HG02943 (cell line): ENCODE measurements around the gene SCAF4.
A peak's percentile ranks its signal among the peaks of the same experiment; 100 is the strongest.
"Not testable (repeated sequence)": the region's sequence is repeated elsewhere in the genome, so short reads cannot be mapped to it uniquely, and the experiment has no call there.

Experiments used
- ATAC-seq: cut with Tn5 transposase; IDR thresholded peaks from one replicate; pipeline ENCODE4 v1.9.1; 2021; ENCODE audit warnings: mild to moderate bottlenecking, low read depth, moderate library complexity; ENCODE audit not compliant: unreplicated experiment

SCAF4 gene

DNA sequence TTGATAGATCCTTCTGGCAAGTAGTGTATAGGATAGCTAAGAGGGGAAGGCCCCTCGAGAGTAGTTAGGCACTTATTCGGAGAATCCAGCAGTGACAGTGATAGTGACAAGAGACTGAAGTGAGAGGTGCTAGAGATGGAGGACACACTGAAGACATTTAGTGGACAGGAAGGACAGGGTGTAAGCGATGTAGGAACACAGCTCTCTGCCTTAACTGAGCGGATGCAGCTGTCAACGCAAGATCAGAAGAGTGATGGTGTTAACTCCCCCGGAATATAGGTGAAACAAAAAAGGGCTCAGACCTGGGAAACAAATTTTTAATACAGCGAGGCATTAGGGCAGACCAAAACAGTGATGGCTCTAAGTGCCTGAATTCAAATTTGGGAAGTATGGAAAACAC, 56.6 kb downstream of the SCAF4 start:
- no peak for ATAC-seq

DNA sequence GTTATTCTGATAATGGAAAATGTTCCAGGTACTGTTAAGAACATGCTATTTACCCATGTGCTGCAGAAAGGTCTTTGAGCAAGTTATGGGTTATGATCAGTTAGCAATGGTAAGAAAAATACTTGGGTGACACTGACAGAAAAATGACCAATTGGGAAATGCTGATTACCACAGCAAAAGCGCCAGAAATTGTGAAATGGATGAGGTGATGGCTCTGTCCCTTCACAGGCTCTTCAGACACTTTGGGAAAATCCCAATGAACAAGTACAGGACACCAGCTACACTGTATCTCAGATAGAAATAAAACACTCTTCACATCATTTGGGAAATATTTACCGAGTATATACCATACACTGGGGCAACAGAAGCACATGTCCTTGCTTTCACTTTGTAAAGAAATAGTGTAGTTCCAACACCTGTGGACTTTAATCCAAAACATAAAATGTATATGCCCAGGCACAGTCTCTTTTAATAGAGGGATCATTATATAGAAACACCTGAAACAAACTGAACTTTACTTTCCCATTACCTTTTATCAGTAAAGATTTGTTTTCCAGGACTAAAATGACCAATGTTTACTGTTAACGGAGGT, 58.5 kb downstream of the SCAF4 start:
- no peak for ATAC-seq

DNA sequence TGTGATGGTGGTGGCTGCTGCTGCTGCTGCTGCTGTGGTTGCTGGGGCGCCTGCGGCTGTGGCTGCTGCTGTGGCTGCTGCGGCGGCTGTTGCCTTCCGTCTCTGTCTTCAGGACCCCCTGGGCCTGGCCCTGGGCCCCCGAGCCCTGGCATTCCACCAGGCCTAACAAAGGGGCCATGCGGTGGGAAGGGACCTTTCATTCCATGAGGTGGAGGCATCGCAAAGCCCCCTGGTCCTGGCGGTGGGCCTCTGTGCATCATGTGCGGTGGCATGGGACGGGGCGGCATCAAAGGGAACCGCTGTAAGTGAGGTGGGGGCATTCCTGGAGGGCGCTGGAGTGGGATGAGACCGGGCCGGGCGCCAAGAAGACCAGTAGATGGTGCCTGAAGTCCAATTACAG, 60.0 kb downstream of the SCAF4 start:
- ATAC-seq, result no peak

DNA sequence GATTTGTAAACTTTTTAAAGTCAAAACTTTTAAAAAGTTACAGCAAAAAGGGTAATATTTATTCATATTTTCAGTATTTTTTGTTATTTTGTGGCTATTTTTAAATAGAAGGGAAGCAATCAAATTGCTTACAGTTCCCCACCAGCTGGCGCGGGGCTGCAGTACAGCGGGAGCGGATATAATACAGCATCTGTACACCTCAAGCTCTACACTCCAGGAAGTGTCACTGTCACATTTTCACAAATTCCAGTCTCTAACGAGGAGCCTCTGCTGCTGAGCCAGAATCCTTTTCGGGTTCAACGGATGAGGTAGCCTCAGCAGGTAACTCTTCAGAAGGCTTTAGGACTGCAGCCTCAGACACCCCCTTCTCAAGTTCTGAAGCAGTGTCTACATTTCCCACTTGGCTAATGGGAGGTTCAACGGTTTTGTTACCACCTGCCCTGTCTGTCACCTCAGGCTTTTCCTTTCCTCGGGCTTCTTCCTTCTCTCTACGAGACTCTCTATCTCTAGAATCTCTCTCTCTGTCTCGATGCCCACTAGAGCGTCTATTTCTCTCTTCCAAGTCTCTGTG, 60.7 kb downstream of the SCAF4 start:
- ATAC-seq, result no peak

DNA sequence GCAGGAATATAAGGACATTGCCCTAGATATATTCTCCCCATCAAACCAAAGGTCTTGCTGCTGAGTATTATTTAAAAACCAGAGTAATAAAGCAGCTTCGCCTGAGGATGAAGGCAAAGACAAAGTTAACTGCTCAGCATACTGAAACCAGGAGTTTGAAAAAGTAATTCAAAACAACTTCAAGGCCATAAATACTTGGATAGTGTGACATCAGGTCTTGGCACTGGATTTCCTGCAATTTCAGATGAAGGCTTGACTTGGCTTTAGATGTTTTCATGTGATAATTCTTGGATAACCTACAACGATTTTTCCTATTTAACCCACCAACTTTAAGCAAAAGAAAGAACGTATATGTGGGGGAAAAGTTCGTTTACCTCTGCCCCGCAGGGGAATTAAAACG, 61.8 kb downstream of the SCAF4 start:
- no peak for ATAC-seq

DNA sequence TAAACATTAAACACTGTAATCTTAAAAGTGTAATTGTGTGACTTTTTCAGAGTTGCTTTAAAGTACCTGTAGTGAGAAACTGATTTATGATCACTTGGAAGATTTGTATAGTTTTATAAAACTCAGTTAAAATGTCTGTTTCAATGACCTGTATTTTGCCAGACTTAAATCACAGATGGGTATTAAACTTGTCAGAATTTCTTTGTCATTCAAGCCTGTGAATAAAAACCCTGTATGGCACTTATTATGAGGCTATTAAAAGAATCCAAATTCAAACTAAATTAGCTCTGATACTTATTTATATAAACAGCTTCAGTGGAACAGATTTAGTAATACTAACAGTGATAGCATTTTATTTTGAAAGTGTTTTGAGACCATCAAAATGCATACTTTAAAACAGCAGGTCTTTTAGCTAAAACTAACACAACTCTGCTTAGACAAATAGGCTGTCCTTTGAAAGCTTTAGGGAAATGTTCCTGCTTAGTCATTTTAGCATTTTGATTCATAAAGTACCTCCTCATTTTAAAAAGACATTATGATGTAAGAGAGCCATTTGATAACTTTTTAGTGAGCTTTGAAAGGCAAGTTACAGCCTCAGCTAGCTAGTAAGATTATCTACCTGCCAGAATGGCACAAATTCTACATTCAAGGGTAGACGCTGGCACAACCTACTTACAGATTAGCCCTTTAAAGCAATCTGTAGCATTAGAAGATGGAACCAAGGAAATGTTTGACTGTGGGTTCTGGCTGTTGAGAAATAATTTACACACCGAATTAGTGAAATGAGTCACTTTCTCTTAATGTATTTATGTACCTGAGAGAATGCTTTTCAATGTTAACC, 63.0 kb downstream of the SCAF4 start:
- ATAC-seq, result no peak

DNA sequence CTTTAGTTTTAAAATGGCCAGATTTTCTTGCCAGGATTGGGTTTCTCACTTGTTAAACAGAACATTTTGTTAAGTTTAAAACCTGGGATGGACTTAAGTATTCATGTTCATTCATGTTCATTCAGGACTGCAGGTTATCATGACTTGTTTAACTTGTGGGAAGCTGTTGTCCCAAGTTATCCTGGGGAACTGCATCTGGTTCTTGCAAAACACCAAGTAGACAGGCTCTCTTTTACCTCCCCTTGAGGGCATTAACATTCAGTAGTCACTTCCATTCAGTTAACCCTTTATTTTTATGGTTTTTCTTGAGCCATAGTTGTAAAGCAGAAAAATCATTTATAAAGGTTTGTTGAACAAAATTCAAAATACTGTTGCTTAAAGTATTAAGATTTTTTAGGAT, 64.3 kb downstream of the SCAF4 start:
- ATAC-seq, result no peak

DNA sequence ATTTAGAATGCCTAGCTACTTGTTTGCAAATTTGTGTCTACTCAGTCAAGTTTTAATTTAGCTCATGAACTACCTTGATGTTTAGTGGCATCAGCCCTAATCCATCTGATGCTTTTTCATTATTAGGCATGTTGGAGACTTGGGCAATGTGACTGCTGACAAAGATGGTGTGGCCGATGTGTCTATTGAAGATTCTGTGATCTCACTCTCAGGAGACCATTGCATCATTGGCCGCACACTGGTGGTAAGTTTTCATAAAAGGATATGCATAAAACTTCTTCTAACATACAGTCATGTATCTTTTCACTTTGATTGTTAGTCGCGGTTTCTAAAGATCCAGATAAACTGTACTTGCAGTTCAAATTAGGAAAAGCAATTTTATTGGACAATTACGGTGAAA, 64.8 kb downstream of the SCAF4 start:
- ATAC-seq, result no peak

DNA sequence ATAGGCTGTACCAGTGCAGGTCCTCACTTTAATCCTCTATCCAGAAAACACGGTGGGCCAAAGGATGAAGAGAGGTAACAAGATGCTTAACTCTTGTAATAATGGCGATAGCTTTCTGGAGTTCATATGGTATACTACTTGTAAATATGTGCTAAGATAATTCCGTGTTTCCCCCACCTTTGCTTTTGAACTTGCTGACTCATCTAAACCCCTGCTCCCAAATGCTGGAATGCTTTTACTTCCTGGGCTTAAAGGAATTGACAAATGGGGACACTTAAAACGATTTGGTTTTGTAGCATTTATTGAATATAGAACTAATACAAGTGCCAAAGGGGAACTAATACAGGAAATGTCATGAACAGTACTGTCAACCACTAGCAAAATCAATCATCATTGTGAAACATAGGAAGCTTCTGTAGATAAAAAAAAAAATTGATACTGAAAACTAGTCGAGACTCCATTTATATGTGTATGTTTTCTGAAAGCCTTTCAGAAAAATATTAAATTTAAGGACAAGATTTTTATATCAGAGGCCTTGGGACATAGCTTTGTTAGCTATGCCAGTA, 65.4 kb downstream of the SCAF4 start:
- no peak for ATAC-seq

DNA sequence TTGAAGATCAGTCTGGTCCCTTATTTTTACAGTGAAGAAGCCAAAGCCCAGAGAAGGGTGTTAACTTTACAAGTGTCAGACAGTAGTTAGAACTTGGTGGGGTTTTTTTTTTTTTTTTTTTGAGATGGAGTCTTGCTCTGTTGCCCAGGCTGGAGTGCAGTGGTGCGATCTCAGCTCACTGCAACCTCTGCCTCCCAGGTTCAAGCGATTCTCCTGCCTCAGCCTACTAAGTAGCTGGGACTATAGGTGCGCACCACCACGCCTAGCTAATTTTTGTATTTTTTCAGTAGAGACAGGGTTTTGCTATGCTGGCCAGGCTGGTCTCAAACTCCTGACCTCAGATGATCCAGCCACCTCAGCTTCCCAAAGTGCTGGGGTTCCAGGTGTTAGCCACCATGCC, 66.0 kb downstream of the SCAF4 start:
- not testable (repeated sequence) for ATAC-seq

DNA sequence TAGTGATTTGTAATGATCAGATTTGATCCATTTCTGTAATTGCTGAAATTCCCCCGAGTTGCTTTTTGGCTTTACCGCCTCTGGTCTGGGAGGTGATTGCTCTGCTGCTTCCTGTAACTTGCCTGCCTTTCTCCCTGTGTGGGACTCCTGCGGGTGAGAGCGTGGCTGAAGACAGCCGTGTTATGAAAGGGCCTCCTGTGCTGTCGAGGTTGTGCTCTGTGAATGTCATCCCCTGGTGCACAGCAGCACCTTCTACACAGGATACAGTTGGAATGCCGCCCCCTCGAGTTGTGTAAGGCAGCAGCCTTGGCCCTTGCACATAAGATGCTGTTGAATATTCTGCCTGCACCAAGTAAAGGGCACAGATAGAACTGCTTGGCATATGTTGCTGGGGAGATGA, 66.5 kb downstream of the SCAF4 start:
- no peak for ATAC-seq

DNA sequence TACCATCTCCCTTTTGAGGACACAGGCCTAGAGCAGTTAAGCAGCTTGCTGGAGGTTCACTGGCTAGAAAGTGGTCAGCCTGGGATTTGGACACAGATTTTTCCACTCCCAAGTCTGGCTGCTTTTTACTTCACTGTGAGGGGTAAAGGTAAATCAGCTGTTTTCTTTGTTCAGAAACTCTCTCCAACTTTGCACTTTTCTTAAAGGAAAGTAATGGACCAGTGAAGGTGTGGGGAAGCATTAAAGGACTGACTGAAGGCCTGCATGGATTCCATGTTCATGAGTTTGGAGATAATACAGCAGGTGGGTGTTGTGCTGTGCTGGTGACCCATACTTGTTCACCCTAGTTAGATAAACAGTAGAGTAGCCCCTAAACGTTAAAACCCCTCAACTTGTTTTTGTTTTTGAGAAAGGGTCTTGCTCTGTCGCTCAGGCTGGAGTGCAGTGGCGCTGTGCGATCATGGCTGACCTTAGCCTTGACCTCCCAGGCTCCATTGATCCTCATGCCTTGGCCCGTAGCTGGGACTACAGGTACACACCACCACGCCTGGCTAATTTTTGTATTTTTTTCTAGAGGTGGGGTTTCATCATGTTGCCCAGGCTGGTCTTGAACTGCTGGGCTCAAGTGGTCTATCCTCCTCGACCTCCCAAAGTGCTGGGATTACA, 68.2 kb downstream of the SCAF4 start:
- ATAC-seq, result no peak

DNA sequence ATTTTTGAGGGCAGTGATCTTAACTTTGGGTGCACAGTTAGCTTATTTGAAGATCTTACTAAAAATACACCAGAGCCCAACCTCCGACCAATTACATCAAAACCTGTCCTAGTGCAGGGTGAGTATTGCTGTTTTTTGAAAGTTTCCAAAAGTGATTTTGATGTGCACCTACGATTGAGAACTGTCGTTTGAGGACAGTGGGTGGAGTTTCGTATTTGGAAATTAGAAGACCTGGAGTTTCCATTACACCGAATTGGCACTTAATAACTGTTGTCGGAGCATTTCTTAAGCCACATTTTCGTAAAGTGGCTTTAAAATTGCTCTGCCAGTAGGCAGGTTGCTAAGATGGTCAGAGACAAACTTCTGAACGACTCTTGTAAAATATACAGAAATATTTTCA, 71.3 kb downstream of the SCAF4 start:
- ATAC-seq, result no peak

DNA sequence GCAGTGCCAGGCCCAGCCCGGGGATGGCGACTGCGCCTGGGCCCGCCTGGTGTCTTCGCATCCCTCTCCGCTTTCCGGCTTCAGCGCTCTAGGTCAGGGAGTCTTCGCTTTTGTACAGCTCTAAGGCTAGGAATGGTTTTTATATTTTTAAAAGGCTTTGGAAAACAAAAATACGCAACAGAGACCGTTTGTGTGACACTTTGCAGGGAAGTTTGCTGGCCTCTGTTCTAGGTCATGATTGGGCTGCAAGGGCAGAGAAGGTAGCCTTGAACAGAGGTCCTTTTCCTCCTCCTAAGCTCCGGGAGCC, 71.7 kb downstream of the SCAF4 start:
- ATAC-seq, result peak; percentile 30

DNA sequence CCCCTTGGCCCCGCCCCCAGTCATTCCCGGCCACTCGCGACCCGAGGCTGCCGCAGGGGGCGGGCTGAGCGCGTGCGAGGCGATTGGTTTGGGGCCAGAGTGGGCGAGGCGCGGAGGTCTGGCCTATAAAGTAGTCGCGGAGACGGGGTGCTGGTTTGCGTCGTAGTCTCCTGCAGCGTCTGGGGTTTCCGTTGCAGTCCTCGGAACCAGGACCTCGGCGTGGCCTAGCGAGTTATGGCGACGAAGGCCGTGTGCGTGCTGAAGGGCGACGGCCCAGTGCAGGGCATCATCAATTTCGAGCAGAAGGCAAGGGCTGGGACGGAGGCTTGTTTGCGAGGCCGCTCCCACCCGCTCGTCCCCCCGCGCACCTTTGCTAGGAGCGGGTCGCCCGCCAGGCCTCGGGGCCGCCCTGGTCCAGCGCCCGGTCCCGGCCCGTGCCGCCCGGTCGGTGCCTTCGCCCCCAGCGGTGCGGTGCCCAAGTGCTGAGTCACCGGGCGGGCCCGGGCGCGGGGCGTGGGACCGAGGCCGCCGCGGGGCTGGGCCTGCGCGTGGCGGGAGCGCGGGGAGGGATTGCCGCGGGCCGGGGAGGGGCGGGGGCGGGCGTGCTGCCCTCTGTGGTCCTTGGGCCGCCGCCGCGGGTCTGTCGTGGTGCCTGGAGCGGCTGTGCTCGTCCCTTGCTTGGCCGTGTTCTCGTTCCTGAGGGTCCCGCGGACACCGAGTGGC, 72.2 kb downstream of the SCAF4 start, which contains the start of gene SOD1:
TSS of gene SOD1 (plus strand) at position 158 of the 723 bp plus-strand sequence. CDS start at position 235, 77 bp downstream.
- ATAC-seq, result peak; percentile 98

DNA sequence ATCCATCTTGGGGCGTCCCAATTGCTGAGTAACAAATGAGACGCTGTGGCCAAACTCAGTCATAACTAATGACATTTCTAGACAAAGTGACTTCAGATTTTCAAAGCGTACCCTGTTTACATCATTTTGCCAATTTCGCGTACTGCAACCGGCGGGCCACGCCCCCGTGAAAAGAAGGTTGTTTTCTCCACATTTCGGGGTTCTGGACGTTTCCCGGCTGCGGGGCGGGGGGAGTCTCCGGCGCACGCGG, 72.7 kb downstream of the SCAF4 start:
- ATAC-seq, result peak; percentile 17

DNA sequence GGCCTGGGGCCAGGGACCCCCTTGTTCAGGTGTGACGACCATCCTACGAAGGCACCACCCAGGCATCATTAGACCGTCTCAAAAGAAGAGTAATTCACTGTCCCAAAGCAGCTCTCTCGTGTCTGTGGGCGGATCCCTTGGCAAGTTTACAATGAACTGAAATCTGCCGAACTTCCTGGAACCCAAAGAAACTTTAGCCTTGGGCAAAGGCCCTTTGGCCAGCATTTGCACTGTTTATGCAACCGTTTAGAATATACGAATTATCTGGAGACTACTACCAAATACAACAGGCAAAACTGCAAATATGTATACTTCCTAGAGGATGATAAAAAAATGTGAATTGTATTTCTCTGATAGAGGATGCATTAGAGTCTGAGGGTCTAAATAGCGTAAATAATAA, 73.9 kb downstream of the SCAF4 start:
- ATAC-seq, result no peak

DNA sequence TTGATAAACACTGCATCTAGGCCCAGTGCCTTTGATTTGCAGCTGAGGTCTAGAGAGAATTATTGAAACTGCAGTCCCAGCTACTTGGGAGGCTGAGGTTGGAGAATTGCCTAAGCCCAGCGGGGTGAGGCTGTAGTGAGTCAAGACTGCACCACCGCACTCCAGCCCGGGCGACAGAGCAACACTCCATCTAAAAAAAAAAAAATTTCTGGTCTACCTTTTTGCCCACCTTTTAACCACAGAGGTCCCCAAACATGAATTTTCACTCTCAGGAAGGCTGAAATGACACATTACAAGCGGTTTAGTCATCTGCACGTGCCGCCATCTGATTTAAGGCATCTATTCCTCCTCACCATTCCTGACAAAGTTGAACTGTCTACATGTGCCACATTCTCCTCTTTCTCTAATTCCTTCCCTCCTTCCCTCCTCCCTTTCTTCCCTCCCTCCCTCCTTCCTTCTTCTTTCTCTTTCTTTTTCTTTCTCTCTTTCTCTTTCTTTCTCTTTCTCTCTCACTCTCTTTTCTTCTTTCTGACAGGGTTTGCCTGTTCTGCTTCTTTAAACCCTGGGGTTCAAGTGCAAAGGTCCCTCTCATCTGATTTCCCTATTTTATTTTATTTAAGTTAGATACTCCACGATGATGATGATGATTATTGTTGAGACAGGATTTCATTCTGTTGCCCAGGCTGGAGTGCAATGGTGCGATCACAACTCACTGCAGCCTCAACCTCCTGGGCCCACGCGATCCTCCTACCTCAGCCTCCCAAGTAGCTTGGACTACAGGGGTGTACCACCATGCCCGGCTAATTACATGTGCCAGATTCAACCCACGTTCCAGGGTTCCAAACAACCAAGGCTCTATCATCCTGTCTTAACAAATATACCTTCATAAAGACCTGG, 75.5 kb downstream of the SCAF4 start:
- no peak for ATAC-seq

DNA sequence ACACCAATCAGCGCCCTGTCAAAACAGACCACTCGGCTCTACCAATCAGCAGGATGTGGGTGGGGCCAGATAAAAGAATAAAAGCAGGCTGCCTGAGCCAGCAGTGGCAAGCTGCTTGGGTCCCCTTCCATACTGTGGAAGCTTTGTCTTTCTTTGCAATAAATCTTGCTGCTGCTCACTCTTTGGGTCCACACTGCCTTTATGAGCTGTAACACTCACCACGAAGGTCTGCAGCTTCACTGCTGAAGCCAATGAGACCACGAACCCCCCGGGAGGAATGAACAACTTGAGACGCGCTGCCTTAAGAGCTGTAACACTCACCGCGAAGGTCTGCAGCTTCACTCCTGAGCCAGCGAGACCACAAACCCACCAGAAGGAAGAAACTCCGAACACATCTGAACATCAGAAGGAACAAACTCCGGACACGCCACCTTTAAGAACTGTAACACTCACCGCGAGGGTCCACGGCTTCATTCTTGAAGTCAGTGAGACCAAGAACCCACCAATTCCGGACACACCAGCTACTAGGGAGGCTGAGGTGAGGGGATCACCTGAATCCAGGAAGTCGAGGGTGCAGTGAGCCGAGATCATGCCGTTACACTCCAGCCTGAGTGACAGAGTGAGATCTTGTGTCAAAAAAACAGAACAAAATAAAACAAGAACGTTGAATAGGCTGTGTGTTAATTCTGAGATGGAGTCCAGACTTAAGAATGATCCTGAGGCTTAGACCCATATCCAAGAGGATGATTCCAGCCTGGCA, 76.9 kb downstream of the SCAF4 start:
- ATAC-seq, result not testable (repeated sequence)
